ENCODE data around the gene ERMAP. TPM values are rescaled to one million over a fixed set of nuclear protein-coding genes. Genes with fewer than 3 reads are reported as not detected.

Gene ERMAP
- total RNA-seq, 8 experiments from 2014 or later = 4.3 to 17.2 (median 10.0) TPM

- Histone ChIP-seq H3K27ac (no peak overlapping the region), H3K4me3 (no peak overlapping the region), H3K4me1 (replicated peaks in 1 of 2) (no peaks in the 10 kb centered on the region)
- 36 to 67% (median 52%) methylated on average over 2 to 3 of the region's 3 CpGs; no CpG with 5 or more reads in 5 of the 10 experiments for WGBS, 10 experiments
- in situ Hi-C loops (cut with MboI; ENCODE audit: low pct_unique_long_range_greater_than_20kb in 2 of 9, low sequenced_read_pairs in 9 of 9, unreplicated experiment in 9 of 9) = no loop called here
- no peak for ATAC-seq (replicated peaks in 6 of 8)
Observed at GRCh38 chr1:42837709-42838108, 20.8 kb downstream of the ERMAP start.

- Histone ChIP-seq H3K27ac (no peak overlapping the region), H3K4me1 (replicated peaks in 1 of 2) (no peaks in the 10 kb centered on the region), H3K4me3 (no peak overlapping the region)
- in situ Hi-C loops (cut with MboI; ENCODE audit: low pct_unique_long_range_greater_than_20kb in 2 of 9, low sequenced_read_pairs in 9 of 9, unreplicated experiment in 9 of 9) = no loop called here
- no peak for ATAC-seq (replicated peaks in 6 of 8)
- 30 to 100% (median 83%) methylated on average over 1 to 7 of the region's 7 CpGs for WGBS, 10 experiments
Observed at GRCh38 chr1:42838482-42839190, 21.7 kb downstream of the ERMAP start.

- Histone ChIP-seq H3K4me1 (replicated peaks in 1 of 2) (peaks cover 0 to 2% of the 10 kb centered on the region in 2 donors), H3K4me3 (no peak overlapping the region), H3K27ac (no peak overlapping the region)
- no peak for ATAC-seq (replicated peaks in 6 of 8)
- in situ Hi-C loops (cut with MboI; ENCODE audit: low pct_unique_long_range_greater_than_20kb in 2 of 9, low sequenced_read_pairs in 9 of 9, unreplicated experiment in 9 of 9) = no loop called here
- 8 to 100% (median 88%) methylated on average over 1 to 3 of the region's 3 CpGs; no CpG with 5 or more reads in 1 of the 10 experiments for WGBS, 10 experiments
Observed at GRCh38 chr1:42841010-42841409, 24.1 kb downstream of the ERMAP start.

- in situ Hi-C loops (cut with MboI; ENCODE audit: low pct_unique_long_range_greater_than_20kb in 2 of 9, low sequenced_read_pairs in 9 of 9, unreplicated experiment in 9 of 9) = no loop called here
- 17 to 100% (median 79%) methylated on average over 1 to 2 of the region's 2 CpGs for WGBS, 10 experiments
- Histone ChIP-seq H3K4me3 (no peak overlapping the region), H3K27ac (no peak overlapping the region), H3K4me1 (replicated peaks in 1 of 2) (peaks cover 0 to 2% of the 10 kb centered on the region in 2 donors)
- ATAC-seq (replicated peaks in 6 of 8) = no peak
Observed at GRCh38 chr1:42841440-42842147, 24.7 kb downstream of the ERMAP start.

GRCh38 chr1:42844592-42845140, 27.7 kb downstream of the ERMAP start:
- in situ Hi-C loops (cut with MboI; ENCODE audit: low pct_unique_long_range_greater_than_20kb in 2 of 9, low sequenced_read_pairs in 9 of 9, unreplicated experiment in 9 of 9) = no loop called here
- 63 to 100% (median 86%) methylated on average over 1 to 4 of the region's 4 CpGs; no CpG with 5 or more reads in 1 of the 10 experiments for WGBS, 10 experiments
- Histone ChIP-seq H3K27ac (no peak overlapping the region), H3K4me1 (replicated peaks in 1 of 2) (peaks cover 7 to 10% of the 10 kb centered on the region in 2 donors), H3K4me3 (no peak overlapping the region)
- ATAC-seq (replicated peaks in 6 of 8) = peak in 4 of 8 experiments; percentile 4 to 32 (median 20)

- in situ Hi-C loops (cut with MboI; ENCODE audit: low pct_unique_long_range_greater_than_20kb in 2 of 9, low sequenced_read_pairs in 9 of 9, unreplicated experiment in 9 of 9) = no loop called here
- no peak overlapping the region for H3K4me3 ChIP-seq
- ATAC-seq (replicated peaks in 6 of 8) = no peak
- no peak overlapping the region for H3K27ac ChIP-seq
- H3K4me1 ChIP-seq (replicated peaks in 1 of 2) = peaks cover 7 to 10% of the 10 kb centered on the region in 2 donors
- WGBS, 10 experiments = 0 to 100% (median 61%) methylated on average over 1 of the region's 1 CpG; no CpG with 5 or more reads in 6 of the 10 experiments
Observed at GRCh38 chr1:42845193-42845592, 28.3 kb downstream of the ERMAP start.

- peak; percentile 9 to 37 (median 20) for ATAC-seq (replicated peaks in 6 of 8)
- 0 to 40% (median 8%) methylated on average over 1 to 10 of the region's 10 CpGs for WGBS, 10 experiments
- H3K27ac ChIP-seq = no peak overlapping the region
- H3K4me1 ChIP-seq (replicated peaks in 1 of 2) = peaks cover 7 to 10% of the 10 kb centered on the region in 2 donors
- peak overlapping the region; percentile 62 to 94 (median 82) for H3K4me3 ChIP-seq
- in situ Hi-C loops (cut with MboI; ENCODE audit: low pct_unique_long_range_greater_than_20kb in 2 of 9, low sequenced_read_pairs in 9 of 9, unreplicated experiment in 9 of 9) = no loop called here
Observed at GRCh38 chr1:42845866-42846256, 28.9 kb downstream of the ERMAP start.

GRCh38 chr1:42846257-42847110, 29.6 kb downstream of the ERMAP start, which contains the start of gene ZNF691:
TSS of gene ZNF691 (plus strand) at chr1:42846613. CDS start at chr1:42849659, 3,046 bp downstream.
- H3K27ac ChIP-seq = peak within 1 kb of the TSS; percentile 33 to 66
- WGBS, 10 experiments = 0 to 4% (median 1%) methylated on average over 5 to 33 of the region's 50 CpGs; no CpG with 5 or more reads in 2 of the 10 experiments
- H3K4me3 ChIP-seq = peak within 1 kb of the TSS; percentile 62 to 94 (median 82)
- peaks cover 7 to 10% of the 10 kb centered on the region in 2 donors for H3K4me1 ChIP-seq (replicated peaks in 1 of 2)
- ATAC-seq (replicated peaks in 6 of 8) = peak; percentile 92 to 99 (median 99)
- in situ Hi-C loops (cut with MboI; ENCODE audit: low pct_unique_long_range_greater_than_20kb in 2 of 9, low sequenced_read_pairs in 9 of 9, unreplicated experiment in 9 of 9) = no loop called here

GRCh38 chr1:42847111-42847595, 30.2 kb downstream of the ERMAP start:
- H3K27ac ChIP-seq = peak overlapping the region; percentile 33 to 66
- peak overlapping the region; percentile 62 to 94 (median 82) for H3K4me3 ChIP-seq
- H3K4me1 ChIP-seq (replicated peaks in 1 of 2) = peaks cover 7 to 10% of the 10 kb centered on the region in 2 donors
- ATAC-seq (replicated peaks in 6 of 8) = no peak
- in situ Hi-C loops (cut with MboI; ENCODE audit: low pct_unique_long_range_greater_than_20kb in 2 of 9, low sequenced_read_pairs in 9 of 9, unreplicated experiment in 9 of 9) = no loop called here
- WGBS, 10 experiments = 0 to 13% (median 0%) methylated on average over 1 to 6 of the region's 6 CpGs; no CpG with 5 or more reads in 2 of the 10 experiments

- 58 to 100% (median 71%) methylated on average over 1 to 6 of the region's 6 CpGs; no CpG with 5 or more reads in 1 of the 10 experiments for WGBS, 10 experiments
- no peak overlapping the region for H3K27ac ChIP-seq
Observed at GRCh38 chr1:42847721-42848460, 31.0 kb downstream of the ERMAP start.

GRCh38 chr1:42848823-42849537, 32.1 kb downstream of the ERMAP start:
- WGBS, 10 experiments = 63 to 100% (median 96%) methylated on average over 1 to 2 of the region's 2 CpGs
- Histone ChIP-seq H3K4me3 (no peak overlapping the region), H3K4me1 (replicated peaks in 1 of 2) (peaks cover 7 to 10% of the 10 kb centered on the region in 2 donors), H3K27ac (no peak overlapping the region)
- ATAC-seq (replicated peaks in 6 of 8) = no peak
- in situ Hi-C loops (cut with MboI; ENCODE audit: low pct_unique_long_range_greater_than_20kb in 2 of 9, low sequenced_read_pairs in 9 of 9, unreplicated experiment in 9 of 9) = no loop called here

More at GRCh38 chr1:42847721-42848460, 31.0 kb downstream of the ERMAP start:
- no peak for ATAC-seq (replicated peaks in 6 of 8)
- Histone ChIP-seq H3K4me3 (peak overlapping the region; percentile 62 to 94 (median 82)), H3K4me1 (replicated peaks in 1 of 2) (peaks cover 7 to 10% of the 10 kb centered on the region in 2 donors)
- in situ Hi-C loops (cut with MboI; ENCODE audit: low pct_unique_long_range_greater_than_20kb in 2 of 9, low sequenced_read_pairs in 9 of 9, unreplicated experiment in 9 of 9) = no loop called here
